Ecto neural progenitor cell (in vitro differentiated cells): ENCODE results near the gene GAB2.

ENCODE experiments used
- DNase-seq: peaks from one replicate; pipeline ENCODE4 v3.0.0-alpha.2; 2018; ENCODE audit warnings: low spot score

GAB2 gene

DNA sequence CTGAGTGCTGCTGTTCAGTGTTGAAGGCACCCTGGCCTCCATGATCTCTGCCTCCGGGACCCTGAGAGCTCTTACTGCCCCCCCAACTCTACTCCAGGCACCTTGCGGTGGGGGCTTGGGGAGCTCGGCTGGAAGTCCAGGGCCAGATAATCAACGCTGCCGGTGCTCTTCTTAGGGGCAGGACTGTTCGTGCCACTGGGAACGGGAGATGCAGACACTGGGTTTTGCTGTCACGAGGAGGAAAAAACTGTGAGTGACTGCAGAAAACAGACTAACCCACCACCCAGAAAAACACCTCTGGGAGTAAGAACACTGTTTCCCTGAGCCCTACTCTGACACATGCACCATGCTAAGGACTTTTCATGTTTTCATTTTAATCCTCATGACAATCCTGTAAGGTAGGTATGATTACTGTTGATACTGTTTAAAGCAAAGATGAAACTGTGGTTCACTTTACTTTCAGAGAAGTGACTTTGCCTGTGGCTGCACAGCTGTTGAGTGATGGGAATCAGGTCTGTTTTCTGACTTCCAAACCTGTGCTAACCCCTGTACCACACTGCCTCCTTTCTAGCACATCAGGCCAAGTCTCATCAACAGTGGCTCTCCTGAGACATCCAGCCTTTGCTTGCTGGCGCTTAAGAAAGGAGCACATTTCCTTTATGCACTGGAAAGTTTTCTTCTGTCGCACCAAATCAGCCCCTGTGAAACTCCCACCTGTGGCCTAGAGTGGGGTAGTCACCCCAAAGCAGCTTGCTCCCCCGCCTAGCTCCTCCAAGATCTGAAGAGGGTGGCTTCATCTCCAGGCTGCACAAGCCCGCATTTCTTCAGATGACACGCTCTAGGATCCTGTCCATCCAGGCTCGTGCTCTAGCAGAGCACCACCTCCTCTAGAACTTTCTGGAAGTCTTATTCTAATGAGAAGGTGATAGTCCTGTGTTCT, 197.1 kb downstream of the GAB2 start:
- peak; percentile 15 for DNase-seq

DNA sequence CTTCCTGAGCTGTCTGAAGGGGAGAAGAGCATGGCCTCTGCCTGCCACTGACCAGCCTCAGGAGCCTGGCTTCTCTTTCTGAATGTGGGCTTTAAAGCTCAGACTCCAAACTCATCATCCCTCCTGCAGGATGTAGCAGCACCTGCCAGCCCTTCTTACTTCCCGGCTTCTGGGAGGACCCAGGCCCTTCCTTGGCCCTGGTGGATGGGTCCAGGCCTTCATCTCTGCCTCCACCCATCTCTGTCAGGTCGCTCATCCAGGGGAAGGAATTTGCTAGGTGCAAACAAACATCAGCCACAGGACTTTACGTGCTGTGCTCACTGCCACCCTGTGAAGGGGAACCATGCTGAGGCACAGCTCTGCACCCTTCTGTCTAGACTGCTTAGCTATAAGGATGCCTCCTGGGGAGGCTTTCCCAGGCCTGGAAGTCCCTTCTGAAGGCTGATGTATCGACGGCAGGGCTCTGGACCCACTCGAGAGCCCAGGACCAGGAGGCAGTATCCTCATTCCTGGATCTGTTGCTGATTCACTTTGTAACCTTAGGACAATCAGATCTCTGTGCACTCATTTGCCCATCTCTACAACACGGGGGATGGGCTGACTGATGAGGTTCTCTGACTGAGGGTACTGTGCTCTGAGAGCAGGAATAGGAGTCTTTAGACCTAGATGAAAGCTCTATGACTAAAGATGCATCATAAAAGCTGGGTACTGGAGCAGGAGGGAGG, 198.0 kb downstream of the GAB2 start:
- DNase-seq, result peak; percentile 24

- DNase-seq, result peak; percentile 15
These were observed 198.7 kb downstream of the GAB2 start for GRCh38 chr11:78218707-78219492.

GRCh38 chr11:78217650-78218541, 199.7 kb downstream of the GAB2 start:
- no peak for DNase-seq

- no peak for DNase-seq
These were observed 200.9 kb downstream of the GAB2 start for GRCh38 chr11:78216571-78217287.

- DNase-seq, result no peak
These were observed 201.6 kb downstream of the GAB2 start for GRCh38 chr11:78216021-78216420.

DNA sequence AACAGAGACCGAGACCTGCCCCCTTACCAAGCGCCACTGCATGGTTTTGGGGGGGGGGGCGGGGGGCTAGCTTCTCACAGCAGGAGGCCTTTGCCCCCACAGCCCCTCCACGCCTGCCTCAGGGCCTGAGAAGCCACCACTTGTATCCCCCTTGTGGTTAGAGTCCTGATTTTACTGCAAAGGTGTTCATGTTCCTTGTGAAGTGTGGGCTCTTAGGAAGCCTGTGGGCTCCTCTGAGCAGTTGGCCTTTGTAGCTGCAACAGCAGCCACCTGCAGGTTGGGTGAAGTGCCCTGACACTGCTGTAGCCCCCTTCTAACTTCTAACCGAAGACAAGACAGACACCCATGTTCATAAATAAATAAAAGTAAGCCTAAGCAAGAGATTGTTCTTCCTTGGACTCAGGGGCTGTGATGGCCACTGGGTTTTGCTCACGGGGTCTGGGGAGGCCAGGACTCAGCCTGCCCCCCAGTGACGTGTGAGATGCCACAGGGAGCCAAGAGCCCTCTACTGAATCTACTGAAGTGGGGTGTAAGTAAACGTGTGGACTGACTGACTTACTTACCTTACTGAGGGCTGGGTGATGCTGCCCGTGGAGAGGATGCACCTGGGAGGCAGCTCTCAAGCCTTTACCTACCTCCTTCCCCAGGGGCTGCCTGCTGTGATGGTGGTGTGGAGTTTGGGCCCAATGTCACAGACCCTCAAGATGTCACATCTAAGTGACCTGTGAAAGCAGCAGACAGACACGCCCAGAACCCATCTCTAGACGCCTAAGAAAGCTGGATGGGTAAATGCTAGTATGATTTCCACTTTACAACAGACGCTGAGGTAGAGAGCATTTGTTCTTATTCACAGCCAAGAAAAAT, 203.1 kb downstream of the GAB2 start:
- DNase-seq, result no peak

GRCh38 chr11:78213526-78214330, 203.9 kb downstream of the GAB2 start:
- no peak for DNase-seq

DNA sequence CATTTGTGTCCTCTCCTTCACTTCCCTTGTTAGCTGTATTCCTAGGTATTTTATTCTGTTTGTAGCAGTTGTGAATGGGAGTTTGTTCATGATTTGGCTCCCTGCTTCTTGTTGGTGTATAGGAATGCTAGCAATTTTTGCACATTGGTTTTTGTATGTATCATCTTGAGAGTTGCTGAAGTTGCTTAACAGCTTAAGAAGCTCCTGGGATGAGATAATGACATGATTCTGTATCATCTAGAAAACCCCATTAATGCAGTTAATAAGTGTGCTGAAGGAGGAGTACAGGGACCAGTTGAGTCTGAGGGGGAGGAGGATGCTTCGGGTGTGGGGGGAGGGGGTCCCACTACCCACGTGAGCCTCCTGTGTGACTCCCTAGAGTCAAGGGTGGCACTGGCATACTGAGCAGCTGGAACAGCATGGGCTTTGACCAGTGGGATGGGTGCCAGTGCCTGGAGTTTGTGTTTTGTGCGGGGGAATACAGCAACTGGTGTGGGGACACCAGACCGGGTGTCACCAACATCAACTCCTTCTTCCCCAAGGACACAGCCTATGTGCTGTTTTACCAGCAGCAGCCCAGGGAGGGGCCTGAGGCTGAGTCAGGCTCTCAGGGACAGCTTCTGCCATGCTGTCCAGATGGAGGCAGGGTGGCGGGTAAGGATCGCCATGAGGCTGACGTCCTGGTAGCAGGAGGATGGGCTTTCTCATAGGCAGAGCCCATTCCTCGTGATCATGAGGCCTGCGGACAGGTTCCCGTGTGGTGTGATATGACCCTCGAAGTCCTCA, 204.8 kb downstream of the GAB2 start:
- DNase-seq, result no peak

- no peak for DNase-seq
These were observed 206.1 kb downstream of the GAB2 start for GRCh38 chr11:78211565-78211964.

DNA sequence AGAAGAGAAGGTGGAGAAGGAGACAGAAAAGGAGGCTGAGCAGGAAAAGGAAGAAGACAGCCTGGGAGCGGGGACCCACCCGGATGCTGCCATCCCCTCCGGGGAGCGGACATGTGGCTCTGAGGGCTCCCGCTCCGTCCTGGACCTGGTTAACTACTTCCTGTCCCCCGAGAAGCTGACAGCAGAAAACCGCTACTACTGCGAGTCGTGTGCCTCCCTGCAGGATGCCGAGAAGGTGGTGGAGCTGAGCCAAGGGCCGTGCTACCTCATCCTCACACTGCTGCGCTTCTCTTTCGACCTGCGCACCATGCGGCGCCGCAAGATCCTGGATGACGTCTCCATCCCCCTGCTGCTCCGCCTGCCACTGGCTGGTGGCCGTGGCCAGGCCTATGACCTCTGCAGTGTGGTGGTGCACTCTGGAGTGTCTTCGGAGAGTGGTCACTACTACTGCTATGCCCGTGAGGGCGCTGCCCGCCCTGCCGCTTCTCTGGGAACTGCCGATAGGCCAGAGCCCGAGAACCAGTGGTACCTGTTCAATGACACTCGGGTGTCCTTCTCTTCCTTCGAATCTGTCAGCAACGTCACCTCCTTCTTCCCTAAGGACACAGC, 207.5 kb downstream of the GAB2 start:
- no peak for DNase-seq

DNA sequence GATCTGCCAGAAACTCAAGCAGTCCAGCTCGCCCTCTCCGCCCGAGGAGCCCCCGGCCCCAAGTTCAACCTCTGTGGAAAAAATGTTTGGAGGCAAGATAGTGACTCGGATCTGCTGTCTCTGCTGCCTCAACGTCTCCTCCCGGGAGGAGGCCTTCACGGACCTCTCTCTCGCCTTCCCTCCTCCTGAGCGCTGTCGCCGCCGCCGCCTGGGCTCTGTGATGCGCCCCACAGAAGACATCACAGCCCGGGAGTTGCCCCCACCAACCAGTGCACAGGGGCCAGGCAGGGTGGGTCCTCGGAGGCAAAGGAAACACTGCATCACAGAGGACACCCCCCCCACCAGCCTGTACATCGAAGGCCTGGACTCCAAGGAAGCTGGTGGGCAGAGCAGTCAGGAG, 208.1 kb downstream of the GAB2 start:
- no peak for DNase-seq

DNA sequence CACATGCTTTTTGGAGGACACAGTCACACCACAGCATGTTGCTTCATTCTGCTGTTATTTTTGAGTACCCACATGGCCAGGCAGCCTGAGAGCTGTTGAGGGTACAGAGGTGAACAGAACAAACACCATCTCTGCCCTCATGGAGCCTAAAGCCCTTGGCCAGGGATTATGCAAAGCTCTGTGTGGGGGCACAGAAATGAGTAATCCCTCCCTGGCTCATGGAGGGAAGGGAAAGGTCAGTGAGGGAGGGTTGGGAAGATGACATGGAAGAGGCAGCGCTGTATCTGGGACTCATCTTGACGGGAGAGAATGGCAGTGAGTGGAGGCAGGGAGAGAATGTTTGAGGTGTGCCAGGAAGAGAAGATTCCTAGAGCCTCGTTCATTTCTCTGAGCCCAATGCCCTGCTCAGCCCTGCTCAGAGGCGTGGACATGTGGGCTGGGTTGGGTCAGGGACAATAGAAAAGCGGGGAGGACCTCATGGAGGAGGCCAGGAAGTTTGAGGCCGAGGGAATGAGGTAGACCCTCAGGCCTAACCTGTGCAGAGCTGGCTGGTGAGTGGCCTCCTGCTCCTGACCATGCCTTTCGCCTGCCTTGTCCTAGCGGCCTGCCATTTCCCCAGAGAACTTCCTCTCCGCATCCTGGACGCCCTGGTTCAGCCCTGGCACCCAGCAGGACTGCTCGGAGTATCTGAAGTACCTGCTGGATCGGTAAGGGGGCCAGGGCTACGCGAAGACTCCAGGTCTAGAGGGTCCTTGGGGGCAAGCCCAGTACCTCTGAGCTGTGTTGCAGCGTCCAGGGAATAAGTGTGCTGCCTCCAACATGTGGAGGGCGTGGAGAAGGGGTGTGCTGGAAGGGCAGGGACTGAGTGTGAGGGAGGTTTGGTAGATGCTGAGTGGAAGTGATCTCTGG, 209.1 kb downstream of the GAB2 start:
- no peak for DNase-seq

DNA sequence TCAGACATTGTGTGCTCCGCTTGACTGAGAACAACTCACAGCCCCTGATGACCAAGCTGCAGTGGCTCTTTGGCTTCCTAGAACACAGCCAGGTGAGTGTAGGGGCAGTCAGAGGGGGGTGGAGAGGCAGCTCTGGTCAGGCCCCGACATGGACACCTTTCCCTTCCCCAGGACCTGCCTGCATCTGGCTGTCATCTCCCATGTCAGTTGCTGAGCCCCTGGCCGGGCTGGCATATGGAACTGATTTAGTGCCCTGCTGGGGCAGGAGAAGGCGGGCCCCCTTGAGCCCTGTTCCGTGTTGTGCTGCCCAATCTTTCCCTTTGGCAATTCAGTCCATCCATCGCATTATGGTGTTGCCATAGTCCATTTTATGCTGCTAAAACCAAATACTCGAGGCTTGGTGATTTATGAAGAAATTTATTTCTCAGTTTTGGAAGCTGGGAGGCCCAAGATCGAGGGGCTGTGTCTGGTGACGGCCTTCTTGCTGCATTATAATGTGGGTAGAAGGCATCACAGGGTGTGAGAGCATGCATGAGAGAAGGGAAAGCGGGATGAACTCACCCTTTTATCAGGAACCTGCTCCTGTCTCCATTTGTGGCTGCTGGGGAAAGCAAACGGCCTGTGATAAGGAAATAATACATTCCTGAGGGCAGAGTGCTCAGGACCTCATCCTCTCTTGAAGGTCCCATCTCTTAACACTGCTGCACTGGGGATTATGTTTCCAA, 209.9 kb downstream of the GAB2 start:
- no peak for DNase-seq

- no peak for DNase-seq
These were observed 211.9 kb downstream of the GAB2 start for GRCh38 chr11:78205691-78206090.

GRCh38 chr11:78205256-78205655, 212.4 kb downstream of the GAB2 start:
- no peak for DNase-seq
